ENCODE results near the gene PAQR9.

DNA sequence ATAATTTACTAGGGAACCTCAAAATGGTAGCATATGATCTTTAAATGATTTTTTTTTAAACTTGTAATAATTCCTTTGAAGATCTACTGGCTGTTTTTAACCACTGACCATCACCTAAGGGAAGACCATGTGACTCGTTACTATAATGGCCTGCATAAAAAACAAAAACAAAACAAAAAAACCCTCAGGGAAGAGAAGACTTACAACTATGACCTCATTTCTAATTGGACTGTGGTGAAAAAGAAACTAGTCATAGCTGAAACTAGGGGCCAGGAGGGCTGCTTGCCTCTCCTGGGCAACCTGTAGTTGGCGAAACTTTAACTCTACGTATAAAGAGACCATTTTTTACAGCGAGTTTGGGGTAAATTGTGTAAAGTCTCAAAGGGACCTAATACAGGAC is 23.0 kb downstream of the PAQR9 start:
- TF ChIP-seq, protein P1, sequence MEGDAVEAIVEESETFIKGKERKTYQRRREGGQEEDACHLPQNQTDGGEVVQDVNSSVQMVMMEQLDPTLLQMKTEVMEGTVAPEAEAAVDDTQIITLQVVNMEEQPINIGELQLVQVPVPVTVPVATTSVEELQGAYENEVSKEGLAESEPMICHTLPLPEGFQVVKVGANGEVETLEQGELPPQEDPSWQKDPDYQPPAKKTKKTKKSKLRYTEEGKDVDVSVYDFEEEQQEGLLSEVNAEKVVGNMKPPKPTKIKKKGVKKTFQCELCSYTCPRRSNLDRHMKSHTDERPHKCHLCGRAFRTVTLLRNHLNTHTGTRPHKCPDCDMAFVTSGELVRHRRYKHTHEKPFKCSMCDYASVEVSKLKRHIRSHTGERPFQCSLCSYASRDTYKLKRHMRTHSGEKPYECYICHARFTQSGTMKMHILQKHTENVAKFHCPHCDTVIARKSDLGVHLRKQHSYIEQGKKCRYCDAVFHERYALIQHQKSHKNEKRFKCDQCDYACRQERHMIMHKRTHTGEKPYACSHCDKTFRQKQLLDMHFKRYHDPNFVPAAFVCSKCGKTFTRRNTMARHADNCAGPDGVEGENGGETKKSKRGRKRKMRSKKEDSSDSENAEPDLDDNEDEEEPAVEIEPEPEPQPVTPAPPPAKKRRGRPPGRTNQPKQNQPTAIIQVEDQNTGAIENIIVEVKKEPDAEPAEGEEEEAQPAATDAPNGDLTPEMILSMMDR (IDR thresholded peaks at IDR 0.05): no peak
- TF ChIP-seq POLR2A (IDR thresholded peaks at IDR 0.05): no peak

Measured in breast epithelium (tissue), 3 donors.